GOT3 (cell line): ENCODE data around the gene CACNA1H.

ENCODE experiments used
- DNase-seq: peaks from one replicate; lab custom pipeline; 2025; ENCODE audit warnings: mixed read lengths; lab: John Stamatoyannopoulos, UW

The CACNA1H gene

DNA sequence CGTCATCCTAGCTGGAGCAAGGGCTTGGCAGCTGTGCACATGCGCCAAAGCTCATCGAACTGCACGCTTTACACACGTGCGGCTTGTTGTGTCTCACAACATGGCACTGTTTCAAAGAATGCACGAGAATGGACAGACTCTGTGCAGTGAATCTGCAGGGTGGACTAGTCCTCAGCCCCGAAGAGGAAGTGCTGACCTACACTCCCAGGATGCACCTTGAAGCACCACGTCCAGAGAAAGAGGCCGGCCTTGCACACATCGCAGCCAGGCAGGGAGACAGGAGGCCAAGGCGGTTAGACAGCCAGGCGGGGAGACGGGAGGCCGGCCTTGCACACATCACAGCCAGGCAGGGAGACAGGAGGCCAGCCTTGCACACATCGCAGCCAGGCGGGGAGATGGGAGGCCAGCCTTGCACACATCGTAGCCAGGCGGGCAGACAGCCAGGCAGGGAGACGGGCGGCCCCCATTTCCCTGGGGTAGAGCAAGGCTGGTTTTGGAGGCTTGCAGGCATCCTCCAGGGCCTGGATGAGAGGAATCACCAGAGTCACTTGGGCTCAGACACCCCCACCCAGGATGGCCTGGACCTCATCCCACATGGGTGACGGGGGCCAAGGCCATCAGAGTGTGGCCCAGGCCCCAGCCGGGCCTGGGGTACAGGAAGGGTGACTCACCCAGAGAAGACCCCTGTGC is 9.0 kb upstream of the CACNA1H start:
- no peak for DNase-seq

DNA sequence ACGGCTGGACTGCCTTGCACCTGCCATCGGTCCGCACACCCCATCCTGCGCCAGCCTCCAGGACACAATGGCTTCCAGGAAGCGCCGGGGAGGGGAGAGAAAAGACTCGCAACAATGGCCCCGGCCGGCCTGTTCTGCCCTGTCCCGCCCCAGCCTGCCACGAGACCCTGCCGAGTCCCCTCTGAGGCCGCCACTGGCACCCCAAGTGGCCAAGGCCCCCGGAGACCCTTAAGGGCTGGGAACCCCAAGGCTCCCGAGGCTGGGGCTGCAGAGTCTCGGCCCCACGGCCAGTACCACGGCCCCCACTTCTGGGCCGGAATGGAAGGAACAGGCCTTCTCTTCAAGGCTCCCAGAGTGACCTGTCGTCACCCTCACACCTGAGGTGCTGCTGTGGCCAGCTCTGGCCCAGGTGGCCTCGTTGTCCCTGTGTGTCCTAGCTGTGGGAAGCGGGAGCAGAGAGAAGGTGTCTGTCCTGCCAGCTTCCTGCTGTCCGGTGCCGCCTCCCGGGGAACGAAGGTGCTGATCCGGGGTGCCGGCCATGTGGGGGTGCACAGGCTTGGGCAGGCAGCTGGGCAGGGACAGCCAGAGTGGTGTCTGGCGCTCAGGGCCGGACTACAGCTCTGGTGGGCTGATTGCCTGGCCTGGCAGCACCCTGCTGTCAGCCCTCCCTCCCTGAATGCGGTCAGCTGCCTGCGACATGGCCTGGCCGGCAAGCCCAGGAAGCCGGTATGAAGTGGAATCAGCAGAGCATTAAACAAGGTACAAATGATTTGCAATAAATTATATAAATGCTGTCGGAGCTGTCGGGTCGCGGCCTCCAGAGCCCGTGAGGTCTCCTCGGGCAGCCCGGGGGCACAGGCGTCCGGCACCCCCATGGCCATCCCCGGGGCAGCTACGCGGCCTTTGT is 8.2 kb upstream of the CACNA1H start:
- no peak for DNase-seq

DNA sequence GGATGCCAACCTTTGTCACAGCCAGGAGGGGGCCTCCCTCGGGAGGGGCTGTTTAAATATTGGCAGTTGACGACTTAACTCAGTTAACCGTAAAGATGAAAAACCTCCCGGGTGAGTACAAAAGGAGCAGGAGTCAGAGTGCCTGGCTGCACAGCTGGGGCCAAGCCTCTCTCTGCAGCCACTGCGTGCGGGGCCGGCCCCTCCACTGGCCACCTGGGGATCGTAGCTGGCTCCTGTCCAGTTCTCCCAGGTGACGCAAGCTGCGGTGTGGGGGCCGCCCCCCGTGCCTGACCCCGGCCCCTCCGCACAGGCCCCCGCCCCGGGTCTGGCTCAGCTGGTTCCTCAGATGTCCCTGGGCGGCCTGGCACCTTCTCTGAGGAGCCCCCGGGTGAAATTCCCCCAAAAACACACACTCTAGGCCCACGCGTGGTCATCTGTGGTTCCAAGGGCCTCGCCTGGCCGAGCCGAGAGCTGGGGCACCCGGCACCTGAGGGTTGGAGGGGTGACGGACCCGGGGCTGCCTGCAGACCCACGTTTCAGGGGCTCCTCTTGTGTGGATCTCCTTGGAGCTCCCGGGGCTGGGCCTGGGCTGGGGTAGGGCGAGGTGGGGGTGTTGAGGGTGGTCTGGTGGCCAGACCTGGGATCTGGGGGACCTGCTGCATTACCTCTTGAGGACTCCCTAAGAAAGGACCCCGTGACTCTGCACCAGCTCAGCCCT is 7.4 kb upstream of the CACNA1H start:
- no peak for DNase-seq

DNA sequence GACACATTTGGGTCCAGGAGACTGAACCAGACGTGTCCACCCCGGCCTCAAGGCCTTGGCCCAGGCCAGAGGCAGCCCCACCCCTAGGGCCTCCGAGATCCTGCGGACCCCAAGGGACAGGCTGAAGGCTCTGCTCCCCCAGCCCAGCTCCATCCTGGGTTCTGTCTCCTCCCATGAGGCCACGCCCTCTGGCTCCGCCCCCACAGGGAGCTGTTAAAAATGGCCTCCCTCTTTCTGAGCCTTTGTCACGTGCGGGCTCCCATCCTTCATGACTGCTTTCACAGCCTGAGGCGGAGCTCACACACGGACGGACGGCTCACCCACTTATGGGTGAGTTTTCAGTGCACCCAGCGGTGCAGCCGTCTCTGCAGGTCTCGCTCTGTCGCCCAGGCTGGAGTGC is 6.5 kb upstream of the CACNA1H start:
- DNase-seq, result no peak

DNA sequence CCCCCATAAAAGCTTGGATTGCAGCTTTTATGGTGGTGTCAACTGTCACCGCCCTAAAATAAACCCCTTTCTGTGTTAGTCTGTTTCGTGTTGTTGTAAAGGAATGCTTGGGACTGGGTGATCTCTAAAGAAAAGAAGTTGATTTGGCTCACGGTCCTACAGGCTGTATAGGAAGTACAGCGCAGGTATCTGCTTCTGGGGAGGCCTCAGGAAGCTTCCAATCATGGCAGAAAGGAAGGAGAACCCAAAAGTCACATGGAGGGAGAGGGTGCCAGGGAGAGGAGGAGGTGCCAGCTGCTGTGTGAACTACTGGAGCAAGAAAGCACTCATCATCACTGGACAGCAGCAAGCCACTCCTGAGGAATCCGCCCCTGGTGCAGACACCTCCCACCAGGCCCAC is 5.9 kb upstream of the CACNA1H start:
- DNase-seq, result no peak

DNA sequence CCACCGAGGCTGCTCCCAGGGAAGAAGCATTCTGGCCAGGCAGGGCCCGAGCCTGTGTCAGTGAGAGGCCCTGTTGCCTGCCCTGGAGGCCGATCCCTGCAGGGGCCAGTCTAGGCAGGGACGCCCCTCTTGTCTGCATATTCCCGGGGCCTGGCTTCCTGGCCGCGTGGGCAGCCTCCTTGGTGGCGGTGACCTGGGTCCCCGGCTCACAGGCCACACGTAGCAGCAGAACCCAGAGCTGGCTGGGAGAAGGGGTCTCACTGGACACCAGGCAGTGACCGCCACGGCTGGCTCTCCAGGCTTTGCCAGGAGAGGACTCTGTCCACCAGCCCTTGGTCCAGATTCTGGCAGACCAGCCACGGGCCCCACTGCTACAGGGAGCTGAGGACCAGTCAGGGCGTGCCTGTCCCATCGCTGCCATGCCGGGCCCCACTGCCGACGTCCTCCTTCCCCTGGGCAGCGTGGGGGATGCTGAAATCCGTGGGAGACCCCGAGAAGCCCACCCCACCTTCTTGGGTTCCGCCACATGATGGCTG is 3.7 kb upstream of the CACNA1H start:
- no peak for DNase-seq

DNA sequence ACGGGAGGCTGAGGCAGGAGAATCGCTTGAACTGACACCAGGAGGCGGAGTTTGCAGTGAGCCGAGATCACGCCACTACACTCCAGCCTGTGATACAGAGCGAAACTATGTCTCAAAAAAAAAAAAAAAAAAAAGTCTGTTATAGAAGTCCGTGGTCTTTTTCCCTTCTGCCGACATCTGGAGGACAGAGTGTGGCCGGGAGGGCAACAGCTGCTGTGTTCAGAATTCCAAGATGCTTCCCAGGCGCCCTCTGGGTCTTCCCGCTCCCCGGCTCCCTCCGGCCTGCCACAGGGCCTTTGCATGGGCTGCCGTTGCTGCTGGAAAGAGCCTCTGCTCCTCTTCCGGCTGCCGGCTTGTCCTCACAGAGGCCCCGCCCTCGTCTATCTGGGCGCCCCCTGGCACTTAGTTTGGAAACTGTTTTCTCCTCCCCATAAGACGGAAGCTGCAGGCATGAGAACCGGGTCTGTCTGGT is 2.4 kb upstream of the CACNA1H start:
- DNase-seq, result no peak

DNA sequence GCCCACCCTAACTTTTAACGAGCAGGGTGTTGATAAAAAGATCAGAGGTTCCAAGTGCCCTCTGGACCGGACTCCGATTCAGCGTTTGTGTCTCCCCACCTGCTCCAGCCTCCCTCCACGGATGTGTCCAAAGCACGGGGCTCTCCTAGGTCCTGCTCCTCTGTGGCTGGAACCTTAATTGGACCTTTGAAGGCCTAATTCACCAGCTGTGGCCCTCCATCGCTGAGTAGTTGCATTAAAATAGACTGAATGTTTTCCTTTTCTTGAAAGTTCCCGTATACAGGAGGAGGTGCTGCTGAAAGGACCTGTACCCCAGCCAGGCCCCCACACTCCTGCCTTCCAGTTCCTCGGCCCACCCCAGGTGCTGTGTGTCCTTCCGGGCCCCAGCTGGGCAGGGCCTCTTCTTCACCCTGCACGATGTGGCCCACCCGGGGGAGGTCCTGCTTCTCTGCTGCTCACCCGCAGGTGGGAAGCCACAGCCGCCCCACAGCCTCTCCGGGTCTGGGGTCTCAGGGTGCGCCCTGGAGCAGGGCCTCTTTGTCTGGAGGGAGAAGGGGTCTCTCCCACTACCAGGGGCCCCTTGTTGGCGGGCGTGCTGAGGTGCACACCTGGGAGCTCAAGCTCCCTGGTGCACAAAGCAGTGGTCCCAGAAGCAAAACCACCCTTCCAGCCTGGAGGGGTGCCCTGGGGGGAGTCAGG is 1.3 kb upstream of the CACNA1H start:
- no peak for DNase-seq

DNA sequence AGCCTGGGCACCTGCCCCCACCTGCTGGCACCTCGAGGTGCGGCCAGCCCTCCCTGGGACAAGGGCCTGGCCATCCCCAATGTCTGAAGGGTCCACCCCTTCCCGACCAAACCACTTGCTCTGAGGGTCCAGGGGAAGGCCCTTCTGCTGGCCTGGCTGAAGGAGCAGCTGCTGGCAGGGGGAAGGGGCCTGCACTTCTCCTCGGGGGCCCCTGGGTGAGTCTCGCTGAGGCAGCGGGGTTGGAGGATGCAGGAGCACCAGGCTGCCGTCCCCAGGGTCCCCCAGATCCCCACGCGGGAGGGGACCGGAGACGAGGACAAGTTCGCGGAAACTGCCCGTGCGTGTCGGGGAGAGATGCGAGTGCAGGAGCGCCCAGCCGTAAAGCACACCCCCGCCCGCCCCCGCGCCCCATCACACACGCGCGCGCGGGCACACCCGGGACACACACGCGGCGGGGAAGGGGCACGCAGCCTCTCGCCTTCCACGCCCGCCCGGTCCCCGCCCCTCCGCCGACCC is 725 bp upstream of the CACNA1H start:
- no peak for DNase-seq

DNA sequence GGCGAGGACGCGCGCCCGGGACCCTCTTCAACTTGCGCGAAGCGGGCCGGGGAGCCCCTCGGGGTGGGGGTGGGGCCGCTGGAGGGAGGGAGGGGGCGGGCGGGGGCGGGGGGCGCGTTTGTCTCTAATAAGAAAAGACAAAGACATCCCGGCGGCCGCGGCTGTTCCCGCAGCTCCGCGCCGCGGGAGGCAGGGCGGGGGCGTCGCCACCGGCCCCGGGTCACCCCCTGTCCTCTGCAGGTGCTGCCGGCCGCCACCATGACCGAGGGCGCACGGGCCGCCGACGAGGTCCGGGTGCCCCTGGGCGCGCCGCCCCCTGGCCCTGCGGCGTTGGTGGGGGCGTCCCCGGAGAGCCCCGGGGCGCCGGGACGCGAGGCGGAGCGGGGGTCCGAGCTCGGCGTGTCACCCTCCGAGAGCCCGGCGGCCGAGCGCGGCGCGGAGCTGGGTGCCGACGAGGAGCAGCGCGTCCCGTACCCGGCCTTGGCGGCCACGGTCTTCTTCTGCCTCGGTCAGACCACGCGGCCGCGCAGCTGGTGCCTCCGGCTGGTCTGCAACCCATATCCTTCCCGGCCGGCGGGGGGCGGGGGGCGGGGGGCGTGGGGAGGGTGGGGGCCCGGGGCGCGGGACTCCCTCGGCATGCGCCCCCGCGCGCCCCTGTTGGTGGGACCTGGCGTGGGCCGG is 714 bp downstream of the CACNA1H start:
- DNase-seq, result no peak

DNA sequence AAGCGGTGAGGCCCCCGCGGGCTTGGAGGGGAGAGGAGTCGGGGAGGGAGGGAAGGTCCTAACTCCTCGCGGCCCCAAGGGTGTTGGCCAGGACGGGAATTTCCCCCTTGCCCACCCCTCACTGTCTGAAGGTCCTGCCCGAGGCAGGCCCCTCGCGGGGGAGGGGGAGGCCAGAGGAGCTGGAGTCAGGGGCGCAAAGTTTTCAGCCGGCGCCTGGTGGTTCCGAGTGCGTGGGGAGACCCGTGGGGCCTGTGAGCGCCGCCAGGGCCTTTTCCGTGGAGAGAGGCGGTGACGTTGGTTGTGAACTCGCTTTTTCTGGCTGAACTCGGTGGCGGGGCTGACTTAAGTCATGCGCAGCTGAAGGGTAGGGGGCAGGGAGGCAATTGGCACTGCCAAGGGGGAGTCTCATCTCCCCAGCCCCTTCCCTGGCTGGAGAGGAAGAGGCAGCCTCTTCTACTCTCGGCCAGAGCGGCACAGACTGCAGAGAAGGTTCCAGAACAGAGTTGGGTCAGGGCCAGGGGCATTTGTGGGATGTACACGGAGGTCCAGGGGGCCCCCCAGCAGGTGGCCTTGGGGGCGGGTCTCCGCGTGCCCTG is 1.5 kb downstream of the CACNA1H start:
- no peak for DNase-seq

DNA sequence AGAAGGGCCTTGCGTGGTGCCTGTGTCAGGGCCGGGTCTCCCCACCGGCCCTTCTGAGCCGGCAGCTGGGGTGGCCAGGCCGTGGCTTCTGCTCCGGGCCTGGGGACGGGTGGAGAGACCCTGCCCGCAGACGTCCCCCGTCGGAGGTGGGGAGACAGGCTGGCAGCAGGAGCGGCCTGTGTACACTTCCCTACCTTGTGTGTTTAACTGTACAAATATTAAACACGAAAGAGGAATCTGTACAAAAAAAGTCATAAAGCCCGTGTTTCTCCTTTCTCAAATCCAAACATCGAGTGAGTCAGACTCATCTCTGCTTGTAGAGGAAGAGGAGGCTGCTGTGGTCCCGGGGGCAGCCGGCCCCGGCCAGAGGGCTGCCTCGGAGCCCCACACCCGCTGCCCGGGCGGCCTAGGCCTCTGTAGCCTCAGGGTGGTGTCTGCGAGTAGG is 2.0 kb downstream of the CACNA1H start:
- DNase-seq, result no peak

DNA sequence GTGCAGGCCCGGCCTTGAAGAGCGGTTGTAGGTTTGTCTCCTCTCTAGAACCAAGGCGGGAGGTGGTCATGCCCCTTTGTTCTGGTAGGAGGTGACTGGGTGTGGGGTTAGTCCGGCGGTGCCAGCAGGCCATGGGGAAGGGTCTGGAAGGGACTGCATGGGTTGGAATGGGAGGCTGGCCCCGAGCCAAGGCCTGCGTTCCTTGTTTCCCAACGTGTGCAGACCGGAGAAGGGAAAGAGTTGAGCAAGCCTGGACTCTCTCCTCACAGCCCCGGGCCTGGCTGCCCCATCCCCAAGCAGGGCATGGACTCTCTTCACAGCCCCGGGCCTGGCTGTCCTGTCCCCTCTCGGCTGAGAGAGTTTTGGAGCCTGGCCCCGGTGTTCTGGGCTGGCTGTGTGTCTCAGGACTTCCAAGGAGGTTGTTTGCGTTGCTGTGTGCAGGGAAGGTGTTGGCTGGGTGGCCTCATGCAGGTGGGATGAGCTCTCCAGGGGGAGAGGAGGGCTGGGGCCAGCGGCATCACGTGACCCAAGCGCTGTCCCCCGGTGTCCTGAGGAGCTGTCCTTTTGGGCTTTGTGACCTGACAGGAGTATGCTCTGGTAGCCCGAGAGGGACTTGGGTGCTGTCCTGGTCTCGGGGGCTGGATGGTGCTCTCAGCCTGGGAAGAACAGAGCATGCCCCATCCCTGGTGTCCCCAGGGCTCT is 2.6 kb downstream of the CACNA1H start:
- DNase-seq, result no peak

DNA sequence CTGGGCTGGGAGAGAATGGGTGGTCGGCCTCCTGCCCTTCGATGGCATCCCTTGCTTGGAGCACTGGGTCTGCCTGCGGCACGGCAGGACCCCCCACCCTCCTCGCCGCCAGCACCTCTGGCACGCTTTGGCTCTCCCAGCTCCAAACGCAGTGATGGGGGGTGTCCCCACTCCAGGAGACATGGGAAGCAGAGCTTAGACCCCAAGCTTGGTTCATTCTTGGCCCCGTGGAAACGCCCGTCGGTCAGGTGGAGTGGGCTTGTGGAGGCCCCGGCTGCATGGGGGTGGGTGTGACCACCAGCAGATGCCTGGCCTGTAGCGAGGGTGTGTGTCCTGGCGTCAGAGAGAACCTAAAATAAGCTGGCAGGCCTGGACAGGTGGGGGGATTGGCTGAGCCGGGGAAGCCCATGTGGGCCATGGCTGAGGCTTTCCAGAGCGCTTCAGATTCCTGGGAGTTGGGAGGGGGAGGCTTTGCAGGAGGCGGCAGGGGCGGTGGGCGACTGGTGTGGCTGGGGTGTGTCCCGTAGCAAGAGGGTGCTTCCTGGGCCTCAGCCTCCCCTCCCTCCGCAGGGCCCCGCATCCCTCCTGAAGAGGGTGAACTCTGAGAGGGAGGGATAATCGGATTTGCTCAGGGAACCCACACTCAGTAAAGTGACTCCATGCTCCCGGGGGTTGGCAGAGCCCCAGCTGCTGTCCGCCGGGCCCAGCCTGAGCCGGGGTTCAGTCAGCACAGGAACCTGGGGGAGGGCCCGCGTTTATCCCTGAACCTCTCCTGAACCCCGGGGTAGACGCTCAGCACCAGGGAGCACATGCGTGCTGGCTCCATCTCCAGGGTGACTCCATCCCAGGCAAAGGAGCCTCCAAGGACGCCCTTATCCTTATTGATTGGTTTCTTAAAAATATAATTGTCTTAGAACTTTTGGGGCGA is 3.4 kb downstream of the CACNA1H start:
- no peak for DNase-seq

DNA sequence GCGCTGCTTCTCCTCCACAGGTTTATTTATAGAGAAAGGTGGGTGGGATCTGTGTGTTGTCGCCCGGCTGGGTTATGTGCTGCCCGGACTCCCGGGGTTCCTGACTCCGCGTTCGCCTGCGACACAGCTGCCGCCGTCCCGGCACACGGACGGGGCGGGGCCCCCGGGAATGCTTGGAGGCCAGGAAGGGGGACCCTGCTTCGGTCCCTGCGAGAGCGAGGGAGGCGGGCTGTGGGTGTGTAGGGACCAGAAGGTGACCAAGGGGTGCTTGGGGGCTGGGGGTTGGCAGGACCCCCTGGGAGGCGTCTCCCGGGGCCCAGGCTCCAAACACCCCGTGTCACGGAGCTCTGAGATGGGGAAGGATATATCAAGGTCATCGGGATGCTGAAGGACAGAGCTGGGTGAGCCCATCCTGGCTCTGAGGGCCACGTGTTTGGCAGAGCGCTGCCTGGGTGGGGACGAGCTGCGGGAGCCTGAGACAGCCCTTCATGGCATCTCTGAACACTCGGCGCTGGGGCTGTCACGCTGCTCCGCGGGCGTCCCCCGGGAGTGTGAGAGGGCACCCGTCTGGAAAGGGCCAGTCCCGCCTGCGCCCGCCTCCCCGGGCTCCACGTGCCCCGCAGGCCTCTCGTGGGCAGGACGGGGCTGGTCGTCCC is 4.2 kb downstream of the CACNA1H start:
- no peak for DNase-seq

DNA sequence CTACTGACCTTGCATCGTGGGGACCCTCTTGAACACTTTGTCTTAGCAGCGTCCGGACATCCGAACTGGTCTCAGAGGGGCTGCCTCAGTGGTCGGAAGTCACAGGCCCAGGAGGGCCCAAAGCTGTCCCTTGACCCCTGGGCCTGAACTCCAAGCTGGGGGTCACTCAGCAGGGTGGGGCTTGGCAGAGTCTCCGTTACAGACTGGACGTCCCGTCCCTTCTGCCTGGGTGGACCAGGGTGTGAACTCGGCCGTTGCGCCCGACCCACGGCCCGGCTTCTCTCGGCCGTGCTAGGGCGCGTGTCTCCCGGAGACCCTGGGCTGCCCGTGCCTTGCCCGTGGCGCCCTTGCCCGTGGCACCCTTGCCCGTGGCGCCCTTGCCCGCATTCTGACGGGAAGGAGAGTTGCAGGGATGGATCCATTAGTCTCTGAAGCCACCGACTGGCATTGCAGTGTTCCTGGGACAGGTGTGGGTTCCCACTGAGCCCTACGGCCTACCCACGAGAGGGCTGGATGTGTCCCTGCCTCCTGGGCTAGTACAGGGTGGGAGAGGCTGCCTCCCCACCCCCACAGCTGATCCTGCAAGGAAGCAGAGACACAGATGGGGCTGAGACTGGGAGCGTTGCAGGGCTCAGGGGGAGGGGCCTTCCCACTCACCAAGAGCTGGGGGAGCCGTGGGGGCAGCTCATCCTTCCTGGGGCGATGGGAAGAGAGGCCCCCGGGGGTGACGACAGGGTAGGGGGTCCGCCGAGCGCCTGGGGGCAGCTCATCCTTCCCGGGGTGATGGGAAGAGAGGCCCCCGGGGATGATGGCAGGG is 4.9 kb downstream of the CACNA1H start:
- no peak for DNase-seq
